GM23338 (cell line): ENCODE results near the gene TTC33.

ENCODE experiments used
- EZH2 ChIP-seq: fragments of 200-600 bp; sonication (generic); IDR thresholded peaks from one replicate; pipeline ENCODE4 v1.8.0; 2017; ENCODE audit warnings: antibody characterized with exemption, mild to moderate bottlenecking, low read depth; ENCODE audit not compliant: unreplicated experiment
- JUNB ChIP-seq: IDR thresholded peaks from one replicate; pipeline ENCODE4 v1.6.1; 2016; ENCODE audit warnings: antibody characterized with exemption; ENCODE audit not compliant: unreplicated experiment
- TF ChIP-seq, protein P1 (sequence below), 2 experiments: fragments of 200-600 bp in 1 of 2; sonication (generic) in 1 of 2; conservative IDR thresholded peaks; 2 replicates each; pipeline versions ENCODE4 v1.5.1 to v1.6.1; 2016 to 2017; ENCODE audit warnings: antibody characterized with exemption in 2 of 2, low read depth in 2 of 2, mild to moderate bottlenecking in 2 of 2, moderate library complexity in 1 of 2

DNA sequence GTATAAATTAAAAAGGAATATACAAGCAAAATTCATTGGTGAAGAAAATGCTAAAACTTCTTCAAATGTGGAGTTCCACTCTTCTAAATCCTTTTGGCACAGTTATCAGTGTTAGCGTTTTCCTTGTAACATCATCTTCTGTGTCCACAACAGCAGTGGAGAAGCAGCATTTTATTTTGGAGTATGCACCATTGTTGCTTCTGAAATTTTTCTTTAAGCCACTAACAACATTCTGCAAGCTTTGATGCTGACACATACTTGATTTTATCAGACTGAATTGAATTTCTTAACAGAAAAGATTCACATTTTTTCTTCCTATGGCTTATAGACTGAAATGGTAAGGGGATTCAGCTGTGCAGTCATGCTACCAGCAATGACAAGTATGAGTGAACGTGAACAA is 136.8 kb downstream of the TTC33 start:
- TF ChIP-seq, protein P1, sequence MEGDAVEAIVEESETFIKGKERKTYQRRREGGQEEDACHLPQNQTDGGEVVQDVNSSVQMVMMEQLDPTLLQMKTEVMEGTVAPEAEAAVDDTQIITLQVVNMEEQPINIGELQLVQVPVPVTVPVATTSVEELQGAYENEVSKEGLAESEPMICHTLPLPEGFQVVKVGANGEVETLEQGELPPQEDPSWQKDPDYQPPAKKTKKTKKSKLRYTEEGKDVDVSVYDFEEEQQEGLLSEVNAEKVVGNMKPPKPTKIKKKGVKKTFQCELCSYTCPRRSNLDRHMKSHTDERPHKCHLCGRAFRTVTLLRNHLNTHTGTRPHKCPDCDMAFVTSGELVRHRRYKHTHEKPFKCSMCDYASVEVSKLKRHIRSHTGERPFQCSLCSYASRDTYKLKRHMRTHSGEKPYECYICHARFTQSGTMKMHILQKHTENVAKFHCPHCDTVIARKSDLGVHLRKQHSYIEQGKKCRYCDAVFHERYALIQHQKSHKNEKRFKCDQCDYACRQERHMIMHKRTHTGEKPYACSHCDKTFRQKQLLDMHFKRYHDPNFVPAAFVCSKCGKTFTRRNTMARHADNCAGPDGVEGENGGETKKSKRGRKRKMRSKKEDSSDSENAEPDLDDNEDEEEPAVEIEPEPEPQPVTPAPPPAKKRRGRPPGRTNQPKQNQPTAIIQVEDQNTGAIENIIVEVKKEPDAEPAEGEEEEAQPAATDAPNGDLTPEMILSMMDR (conservative IDR thresholded peaks at IDR 0.05; ENCODE audit: low read depth in 2 of 2): no peak
- TF ChIP-seq EZH2: no peak
- TF ChIP-seq JUNB: no peak
